HG03469 (cell line): Measurements from ENCODE around the gene AP4E1.
"Not testable (repeated sequence)": the region's sequence is repeated elsewhere in the genome, so short reads cannot be mapped to it uniquely, and the experiment has no call there.

Experiments
- ATAC-seq: cut with Tn5 transposase; IDR thresholded peaks from one replicate; pipeline ENCODE4 v1.9.1; 2021; ENCODE audit warnings: mild to moderate bottlenecking, moderate library complexity, moderate number of reproducible peaks; ENCODE audit not compliant: unreplicated experiment

The AP4E1 gene

DNA sequence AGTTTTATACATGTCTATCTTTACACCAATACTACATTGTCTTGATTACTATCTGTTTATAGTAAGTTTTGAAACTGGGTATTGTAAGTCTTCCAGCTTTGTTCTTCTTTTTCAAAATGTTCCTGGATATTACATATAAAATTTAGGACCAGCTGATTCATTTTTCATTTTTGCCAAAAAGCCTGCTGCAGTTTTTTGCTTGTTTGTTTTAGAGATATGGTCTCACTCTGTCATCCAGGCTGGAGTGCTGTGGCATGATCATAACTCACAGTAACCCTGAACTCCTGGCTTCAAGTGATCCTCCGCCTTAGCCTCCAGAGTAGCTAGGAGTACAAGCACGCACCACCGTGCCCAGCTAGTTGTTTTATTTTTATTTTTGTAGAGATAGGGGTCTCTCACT lies 20.4 kb upstream of the AP4E1 start:
- no peak for ATAC-seq

DNA sequence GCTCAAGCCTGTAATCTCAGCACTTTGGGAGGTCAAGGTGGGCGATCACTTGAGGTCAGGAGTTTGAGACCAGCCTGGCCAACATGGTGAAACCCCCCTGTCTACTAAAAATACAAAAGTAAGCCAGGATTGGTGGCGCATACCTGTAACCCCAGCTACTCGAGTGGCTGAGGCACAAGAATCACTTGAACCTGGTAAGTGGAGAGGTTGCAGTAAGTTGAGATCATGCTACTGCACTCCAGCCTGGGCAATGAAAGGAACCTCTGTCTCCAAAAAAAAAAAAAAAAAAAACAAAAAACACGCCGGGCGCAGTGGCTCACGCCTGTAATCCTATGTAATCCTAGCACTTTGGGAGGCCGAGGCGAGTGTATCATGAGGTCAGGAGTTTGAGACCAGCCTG lies 18.9 kb upstream of the AP4E1 start:
- ATAC-seq, result no peak

DNA sequence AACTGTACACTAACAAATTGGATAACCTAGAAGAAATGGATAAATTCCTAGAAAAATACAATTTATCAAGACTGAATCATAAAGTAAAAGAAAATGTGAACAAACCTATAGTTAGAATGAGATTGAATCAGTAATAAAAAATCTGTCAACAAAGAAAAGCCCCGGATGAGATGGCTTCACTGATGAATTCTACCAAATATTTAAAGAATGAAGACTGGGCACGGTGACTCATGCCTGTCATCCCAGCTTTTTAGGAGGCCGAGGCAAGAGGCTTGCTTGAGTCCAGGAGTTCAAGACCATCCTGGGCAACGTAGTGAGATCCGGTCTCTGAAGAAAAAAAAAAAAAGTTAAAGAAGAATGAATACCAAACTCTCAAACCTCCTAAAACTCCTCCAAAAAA lies 17.7 kb upstream of the AP4E1 start:
- ATAC-seq, result no peak

DNA sequence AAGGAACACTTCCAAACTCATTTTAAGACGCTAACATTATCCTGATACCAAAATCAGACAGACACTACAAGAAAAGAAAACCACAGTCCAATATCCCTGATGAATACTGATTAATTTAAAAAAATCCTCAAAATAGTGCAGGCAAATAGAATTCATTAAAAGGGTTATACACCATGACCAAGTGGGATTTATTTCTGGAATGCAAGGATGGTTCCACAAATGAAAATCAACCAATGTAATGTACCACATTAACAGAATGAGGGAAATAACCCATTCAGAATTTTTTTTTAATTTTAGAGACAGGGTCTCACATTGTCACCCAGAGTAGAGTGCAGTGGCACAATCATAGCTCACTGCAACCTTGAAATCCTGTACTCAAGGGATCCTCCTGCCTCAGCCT lies 17.3 kb upstream of the AP4E1 start:
- ATAC-seq, result no peak

DNA sequence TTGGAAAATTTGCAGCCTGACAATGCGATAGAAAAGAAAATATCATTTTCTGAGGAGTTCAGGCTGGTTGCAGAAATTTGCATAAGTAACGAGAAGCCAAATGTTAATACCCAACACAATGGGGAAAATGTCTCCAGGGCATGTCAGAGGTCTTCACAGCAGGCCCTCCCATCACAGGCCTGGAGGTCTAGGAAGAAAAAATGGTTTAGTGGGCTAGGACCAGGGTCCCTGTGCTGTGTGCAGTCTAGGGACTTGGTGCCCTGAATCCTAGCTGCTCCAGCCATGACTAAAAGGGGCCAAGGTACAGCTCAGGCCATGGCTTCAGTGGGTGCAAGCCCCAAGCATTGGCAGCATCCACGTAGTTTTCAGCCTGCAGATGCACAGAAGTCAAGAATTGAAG lies 14.5 kb upstream of the AP4E1 start:
- no peak for ATAC-seq

DNA sequence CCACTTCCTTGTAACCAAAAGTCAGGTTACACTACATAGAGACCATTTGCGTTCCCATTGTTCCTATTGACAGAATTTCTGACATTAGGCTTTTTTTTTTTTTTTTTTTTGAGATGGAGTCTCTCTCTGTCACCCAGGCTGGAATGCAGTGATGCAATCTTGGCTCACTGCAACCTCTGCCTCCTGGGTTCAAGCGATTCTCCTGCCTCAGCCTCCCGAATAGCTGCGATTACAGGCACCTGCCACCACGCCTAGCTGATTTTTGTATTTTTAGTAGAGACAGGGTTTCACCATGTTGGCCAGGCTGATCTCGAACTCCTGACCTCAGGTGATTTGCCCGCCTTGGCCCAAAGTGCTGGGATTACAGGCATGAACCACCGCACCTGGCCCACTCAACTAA lies 7.1 kb upstream of the AP4E1 start:
- ATAC-seq, result not testable (repeated sequence)

DNA sequence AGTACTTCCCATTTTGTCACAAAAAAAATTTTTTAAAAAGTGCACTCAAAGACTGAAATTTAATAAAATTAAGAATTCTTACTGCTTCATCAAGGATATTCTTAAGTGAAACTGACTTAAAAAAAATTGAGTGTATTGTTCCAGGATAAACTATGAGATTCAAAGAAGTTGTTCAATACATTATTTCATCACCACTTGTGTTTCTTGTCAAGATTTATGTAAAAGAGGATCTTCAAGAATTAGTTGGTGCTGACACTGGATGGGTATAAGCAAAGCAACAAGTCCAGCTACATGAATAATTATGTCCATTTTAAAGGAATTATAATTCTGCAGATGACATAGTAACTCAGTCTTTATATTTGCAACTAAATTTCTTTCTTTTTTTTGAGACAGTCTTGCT lies 4.3 kb upstream of the AP4E1 start:
- ATAC-seq, result no peak

DNA sequence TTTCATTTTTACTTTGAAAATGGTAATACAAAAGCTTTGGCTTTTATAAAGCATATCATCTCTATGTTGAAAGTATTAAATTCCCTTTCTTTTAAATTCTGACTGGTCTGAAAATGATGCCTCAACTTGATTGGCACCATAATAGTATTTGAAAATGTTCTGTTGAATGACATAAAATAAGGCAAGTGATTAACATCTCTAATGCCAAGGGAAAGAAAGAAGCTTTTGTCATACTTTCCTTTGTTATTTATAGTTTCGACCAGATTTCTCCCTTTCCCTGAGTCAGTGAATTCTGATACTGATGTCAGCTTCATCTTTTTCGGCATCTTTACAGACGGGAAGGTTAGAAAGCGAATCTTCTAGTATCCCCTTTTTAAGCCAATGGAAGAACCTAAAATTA lies 3.4 kb upstream of the AP4E1 start:
- no peak for ATAC-seq

DNA sequence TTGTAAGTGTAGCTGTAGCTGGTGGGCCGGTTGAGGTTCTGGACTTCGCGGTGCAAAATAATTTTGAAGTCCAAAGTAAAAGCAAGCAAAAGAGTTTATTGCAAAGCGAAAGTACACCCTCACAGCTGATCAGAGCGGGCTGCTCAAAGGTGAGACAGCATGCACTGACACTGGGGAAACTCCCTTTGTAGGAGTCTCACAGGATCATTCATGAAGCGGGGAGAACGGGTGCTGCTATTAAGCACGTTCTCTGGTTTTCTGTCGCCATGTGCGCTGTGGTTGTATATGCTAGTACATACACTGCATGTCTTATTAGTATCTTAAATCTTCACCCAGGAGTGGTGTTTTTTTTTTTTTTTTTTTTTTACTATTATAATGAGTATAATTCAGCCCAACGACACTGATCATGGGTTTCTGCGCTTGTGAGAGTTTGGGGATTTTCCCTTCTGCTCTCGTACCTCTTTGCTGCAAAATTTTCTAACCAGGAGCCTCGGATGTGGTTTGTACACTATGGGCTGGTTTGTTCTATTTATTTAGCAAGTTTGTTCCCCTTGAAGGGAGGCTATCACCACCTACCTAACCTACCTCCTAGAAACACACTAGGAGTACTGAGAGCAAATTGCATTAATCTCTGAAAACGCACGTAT lies 1.4 kb upstream of the AP4E1 start:
- ATAC-seq, result peak; percentile 39

DNA sequence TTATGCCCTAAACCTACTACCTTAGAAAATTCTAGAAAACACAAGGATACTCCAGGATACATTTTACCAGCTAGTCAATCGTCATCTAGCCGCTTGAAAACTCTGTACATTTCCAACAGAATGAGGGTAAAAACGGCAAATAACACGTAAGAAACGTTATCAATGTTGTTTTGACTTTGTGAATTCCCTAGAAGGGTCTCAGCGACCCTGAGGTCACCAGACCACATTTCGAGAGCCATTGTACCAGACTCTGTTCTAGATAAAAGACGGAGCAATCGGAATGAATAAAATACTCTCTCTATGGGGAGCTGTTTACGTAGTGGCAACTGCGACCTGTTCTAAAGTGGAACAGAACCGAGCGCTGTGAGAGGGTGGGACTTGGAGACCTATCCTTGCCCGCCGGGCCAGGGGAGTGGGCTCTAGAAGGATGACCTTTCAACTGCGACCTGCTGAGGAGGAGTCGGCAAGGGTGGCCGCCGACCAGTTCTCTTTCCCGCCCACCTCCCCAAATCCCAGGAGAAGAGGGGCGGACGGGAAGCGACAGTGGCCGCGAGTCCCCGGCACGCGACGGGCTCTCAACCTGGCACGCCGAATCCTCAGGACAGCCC lies 778 bp upstream of the AP4E1 start:
- no peak for ATAC-seq

DNA sequence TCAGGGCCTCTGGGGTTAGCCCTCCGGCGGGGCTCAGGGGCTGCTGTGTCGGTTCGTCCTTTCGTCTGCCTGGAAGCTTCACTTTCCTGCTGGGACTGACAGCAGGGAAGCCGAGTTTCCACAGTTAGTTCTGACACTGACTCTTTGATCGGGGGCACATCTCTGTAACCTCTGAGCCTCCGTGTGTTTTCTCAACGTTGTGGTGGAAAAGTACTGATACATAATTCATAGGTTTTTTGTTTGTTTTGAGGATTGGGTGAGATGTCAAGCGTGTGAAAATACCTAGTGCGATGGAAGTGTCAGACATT lies 481 bp downstream of the AP4E1 start:
- ATAC-seq, result no peak

DNA sequence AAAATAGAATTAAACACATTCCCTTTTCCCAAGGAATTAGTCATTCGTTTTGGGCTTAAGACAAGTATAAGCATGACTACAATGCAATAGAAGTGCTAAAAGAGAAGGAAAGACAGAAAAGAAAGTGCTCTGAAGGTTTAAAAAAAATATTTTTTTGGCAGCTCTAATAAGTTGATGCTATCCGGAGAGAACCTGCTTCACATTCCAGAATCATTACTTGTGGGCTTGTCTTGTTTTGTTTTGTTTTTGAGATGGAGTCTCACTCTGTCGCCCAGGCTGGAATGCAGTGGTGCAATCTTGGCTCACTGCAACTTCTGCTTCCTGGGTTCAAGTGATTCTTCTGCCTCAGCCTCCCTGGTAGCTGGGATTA lies 1.9 kb downstream of the AP4E1 start:
- not testable (repeated sequence) for ATAC-seq

DNA sequence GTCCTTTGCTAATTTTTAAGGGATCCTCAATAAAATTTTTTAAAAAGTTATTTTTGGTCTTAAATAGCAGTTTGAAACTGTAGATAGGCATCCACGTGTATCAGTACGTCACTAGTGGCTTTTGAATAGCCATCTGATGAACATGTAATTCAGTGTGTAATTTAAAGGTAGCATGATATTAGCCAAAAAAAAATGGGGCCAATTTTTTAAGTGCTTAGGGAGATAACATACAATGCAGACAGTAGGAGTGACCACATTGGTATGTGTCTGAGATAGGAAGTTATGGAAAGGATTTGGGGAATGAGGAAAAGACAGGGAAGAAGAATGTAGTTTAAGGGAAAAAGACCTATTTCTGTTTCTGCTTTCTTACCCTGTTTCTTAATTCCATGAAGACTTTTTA lies 2.5 kb downstream of the AP4E1 start:
- ATAC-seq, result no peak

DNA sequence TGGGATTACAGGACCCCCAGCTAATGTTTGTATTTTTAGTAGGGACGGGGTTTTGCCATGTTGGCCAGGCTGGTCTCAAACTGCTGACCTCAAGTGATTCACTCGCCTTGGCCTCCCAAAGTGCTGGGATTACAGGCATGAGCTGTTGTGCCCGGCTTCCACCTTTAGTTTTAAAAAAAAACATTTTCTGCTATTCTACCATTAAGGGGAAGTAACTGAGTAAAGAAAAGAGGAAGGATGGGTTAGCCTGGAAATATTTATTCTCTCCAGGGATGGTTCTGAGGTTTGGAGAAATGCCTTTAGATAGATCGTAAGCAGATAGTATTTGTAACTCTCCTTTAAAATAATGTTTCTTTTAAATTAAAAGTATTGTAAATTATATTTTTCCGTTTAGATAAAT lies 3.1 kb downstream of the AP4E1 start:
- no peak for ATAC-seq

DNA sequence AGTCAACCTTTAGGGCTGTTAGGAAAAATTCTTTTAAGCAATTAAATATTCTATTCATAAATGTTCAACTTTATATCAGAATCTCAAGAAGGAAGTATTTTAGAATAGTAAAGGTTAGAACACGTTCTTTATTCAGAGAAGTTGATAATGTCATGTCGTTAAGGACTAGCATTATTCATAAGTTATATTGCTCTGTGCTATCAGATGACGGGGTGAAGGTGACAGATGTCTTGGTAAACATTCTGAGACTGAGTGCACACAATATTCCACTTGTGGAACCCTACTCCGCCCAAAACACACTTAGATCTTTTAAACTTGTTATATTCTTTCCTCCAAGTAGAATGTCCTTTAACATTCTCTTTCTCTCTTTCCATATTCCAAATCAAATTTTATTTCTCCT lies 7.9 kb downstream of the AP4E1 start:
- ATAC-seq, result no peak

DNA sequence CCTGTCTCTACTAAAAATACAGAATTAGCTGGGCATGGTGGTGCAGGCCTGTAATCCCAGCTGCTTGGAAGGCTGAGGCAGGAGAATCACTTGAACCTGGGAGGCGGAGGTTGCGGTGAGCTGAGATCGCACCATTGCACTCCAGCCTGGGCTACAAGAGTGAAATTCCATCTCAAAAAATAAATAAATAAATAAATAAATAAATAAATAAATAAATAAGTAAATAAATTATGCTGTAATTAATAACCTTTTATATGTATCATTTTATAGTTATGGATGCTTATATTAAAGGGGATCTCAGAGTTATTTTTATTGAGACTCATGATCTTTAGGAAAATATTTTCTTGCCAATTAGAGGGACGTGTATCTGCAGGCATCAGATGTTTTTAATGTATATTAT lies 10.9 kb downstream of the AP4E1 start:
- not testable (repeated sequence) for ATAC-seq

DNA sequence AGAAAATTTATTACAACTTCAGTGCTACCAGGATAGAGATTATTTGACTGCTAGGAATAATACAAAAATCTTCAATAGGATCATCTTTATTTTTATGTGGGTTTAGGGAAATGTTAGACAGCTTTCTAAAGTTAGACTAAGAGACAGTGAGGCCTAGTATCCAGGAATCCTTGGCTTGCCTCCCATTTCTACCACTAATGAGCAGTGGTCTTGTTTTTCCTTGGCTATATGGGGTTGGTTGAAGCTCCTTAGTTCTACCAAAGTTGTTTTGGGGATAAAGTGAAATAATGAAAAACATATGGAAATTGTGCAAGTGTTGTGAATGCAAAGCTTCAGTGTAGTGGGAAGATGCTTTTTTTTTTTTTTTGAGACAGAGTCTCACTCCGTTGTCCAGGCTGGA lies 16.8 kb downstream of the AP4E1 start:
- no peak for ATAC-seq

DNA sequence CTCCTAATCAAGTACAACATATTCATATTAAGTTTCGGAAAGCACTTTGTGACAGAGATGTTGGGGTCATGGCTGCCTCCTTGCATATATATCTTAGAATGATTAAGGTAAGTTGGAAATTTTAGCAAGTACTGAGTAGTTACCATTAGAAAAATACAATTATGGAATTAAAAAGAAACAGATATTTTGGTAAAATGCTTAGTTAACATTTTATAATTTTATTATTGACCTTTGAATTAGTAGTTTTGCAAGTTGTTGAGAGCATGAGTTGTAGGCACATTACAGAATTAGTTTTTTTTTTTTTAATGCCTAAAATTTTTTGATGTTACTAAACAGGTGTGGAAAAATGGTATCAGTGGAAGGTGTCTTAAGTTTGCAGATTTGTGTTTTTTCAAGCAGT lies 20.6 kb downstream of the AP4E1 start:
- no peak for ATAC-seq

DNA sequence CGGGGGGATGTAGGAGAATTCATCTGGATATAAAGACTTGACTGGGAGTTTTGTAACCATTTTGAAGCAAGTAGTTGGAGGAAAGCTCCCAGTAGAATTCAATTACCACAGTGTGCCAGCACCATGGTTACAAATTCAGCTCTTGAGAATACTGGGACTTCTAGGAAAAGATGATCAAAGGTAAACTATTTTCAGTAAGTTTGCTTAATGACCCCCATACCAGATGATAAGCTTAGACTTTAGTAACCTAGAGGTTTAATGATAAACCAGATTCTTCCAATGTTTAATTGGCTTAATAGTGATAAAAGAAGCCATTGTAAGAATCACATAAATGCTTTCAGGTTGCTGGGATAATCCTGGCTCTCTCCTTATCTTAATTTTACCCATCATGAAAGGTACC lies 22.3 kb downstream of the AP4E1 start:
- ATAC-seq, result no peak

DNA sequence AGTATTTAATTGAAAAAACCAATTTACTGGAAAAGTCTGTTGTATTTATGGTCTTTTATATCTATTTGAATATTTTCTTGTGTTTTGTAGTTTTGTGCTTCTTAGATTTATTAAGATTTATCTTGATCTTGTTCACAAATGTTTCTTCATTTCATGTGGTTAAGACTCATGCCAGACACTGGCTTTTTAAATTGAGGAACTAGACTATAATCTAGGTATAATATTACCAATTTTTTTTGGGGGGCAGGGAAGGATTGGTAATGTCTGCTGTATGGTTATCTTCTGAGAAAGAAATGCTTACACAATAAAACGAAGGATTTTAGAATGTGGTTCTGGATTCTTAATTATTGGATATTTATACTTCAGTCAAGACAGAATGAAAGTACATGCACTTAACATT lies 24.9 kb downstream of the AP4E1 start:
- no peak for ATAC-seq

DNA sequence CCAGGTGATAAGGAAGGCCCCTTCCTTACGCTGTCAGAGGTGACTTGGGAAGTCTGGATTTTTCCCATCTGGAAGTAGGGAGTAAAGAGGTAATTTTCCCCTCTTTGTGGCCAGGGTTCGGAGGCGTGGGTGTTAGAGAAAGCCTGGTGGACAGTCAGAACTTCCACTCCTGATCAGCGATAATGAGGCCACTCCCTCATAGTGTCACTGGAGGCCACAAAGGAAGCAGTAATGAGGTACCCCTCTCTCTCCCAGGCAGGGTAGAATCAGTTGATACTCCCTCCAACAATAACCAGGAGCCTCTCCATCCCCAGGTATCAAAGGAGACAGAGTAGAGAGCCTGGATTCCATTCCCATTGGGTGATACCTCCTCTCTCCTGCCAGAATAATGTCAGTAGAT lies 30.0 kb downstream of the AP4E1 start:
- ATAC-seq, result no peak

DNA sequence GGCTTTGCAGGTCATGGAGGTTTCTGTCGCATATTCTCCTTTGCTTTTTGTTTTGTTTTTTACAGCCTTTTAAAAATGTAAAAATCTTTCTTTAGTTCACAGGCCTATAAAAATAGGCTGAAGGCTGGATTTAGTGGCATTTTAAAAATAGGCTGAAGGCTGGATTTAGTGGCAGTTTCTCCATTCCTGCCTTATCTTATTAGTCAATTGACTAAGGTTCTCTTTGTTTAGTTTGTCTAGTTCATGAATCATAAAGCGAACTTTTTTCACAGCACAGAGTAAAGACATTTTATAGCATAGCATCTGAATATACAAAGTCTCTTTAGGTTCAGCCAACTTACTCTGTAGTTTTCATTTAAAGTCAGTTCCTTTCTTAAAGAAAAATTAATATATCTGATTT lies 31.4 kb downstream of the AP4E1 start:
- no peak for ATAC-seq

DNA sequence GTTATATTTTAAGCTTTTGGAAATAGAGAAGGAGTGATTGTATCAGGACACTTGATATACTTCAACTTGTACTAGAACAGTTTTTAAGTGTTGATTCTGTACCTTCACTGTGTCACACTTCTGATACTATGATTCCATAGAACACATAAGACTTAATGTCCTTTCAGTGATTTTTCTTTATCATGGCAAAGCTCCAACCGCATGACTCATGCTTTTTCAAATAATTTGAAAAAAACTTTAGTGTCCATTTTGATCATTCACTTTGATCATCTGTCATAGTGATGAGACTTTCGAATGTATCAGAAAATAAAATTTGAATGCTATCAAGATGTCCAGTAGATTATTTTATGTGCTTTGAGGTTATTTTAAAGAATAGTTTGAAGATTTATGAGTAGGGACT lies 32.0 kb downstream of the AP4E1 start:
- no peak for ATAC-seq
